ENCODE measurements around the gene ZNF521. TPM values are rescaled to one million over a fixed set of nuclear protein-coding genes. Genes with fewer than 3 reads are reported as not detected.
"Not testable (repeated sequence)": the region's sequence is repeated elsewhere in the genome, so short reads cannot be mapped to it uniquely, and the experiment has no call there.

ZNF521 gene
- total RNA-seq, 1 donor from 2014 or later: not detected

- no peak overlapping the region for H3K27ac Mint-ChIP-seq
- no peak overlapping the region for H3K4me3 Mint-ChIP-seq (ENCODE audit: low read depth)
- no peaks in the 10 kb centered on the region for H3K9me3 Mint-ChIP-seq
- intact Hi-C loops (cut with micrococcal nuclease): no loop called here
- peaks cover 1% of the 10 kb centered on the region for H3K27me3 Mint-ChIP-seq (ENCODE audit: low read depth)
- no peaks in the 10 kb centered on the region for H3K4me1 Mint-ChIP-seq (ENCODE audit: low read depth)
- DNase-seq (ENCODE audit: low spot score): no peak
- no peaks in the 10 kb centered on the region for H3K36me3 Mint-ChIP-seq (ENCODE audit: low read depth)
Measured at GRCh38 chr18:25281556-25281955, 70.4 kb downstream of the ZNF521 start.

GRCh38 chr18:25279961-25280360 lies 72.0 kb downstream of the ZNF521 start:
- H3K9me3 Mint-ChIP-seq: no peaks in the 10 kb centered on the region
- H3K4me3 Mint-ChIP-seq (ENCODE audit: low read depth): no peak overlapping the region
- no peaks in the 10 kb centered on the region for H3K4me1 Mint-ChIP-seq (ENCODE audit: low read depth)
- H3K27me3 Mint-ChIP-seq (ENCODE audit: low read depth): peaks cover 1% of the 10 kb centered on the region
- H3K27ac Mint-ChIP-seq: no peak overlapping the region
- intact Hi-C loops (cut with micrococcal nuclease): no loop called here
- DNase-seq (ENCODE audit: low spot score): no peak
- H3K36me3 Mint-ChIP-seq (ENCODE audit: low read depth): no peaks in the 10 kb centered on the region

GRCh38 chr18:25279556-25279955 lies 72.4 kb downstream of the ZNF521 start:
- H3K4me3 Mint-ChIP-seq (ENCODE audit: low read depth): no peak overlapping the region
- no peak overlapping the region for H3K27ac Mint-ChIP-seq
- intact Hi-C loops (cut with micrococcal nuclease): no loop called here
- H3K4me1 Mint-ChIP-seq (ENCODE audit: low read depth): no peaks in the 10 kb centered on the region
- no peaks in the 10 kb centered on the region for H3K36me3 Mint-ChIP-seq (ENCODE audit: low read depth)
- peaks cover 1% of the 10 kb centered on the region for H3K27me3 Mint-ChIP-seq (ENCODE audit: low read depth)
- no peak for DNase-seq (ENCODE audit: low spot score)
- no peaks in the 10 kb centered on the region for H3K9me3 Mint-ChIP-seq

GRCh38 chr18:25279133-25279532 lies 72.8 kb downstream of the ZNF521 start:
- no peak for DNase-seq (ENCODE audit: low spot score)
- peaks cover 1% of the 10 kb centered on the region for H3K27me3 Mint-ChIP-seq (ENCODE audit: low read depth)
- H3K4me1 Mint-ChIP-seq (ENCODE audit: low read depth): no peaks in the 10 kb centered on the region
- H3K4me3 Mint-ChIP-seq (ENCODE audit: low read depth): no peak overlapping the region
- no peaks in the 10 kb centered on the region for H3K9me3 Mint-ChIP-seq
- intact Hi-C loops (cut with micrococcal nuclease): no loop called here
- H3K36me3 Mint-ChIP-seq (ENCODE audit: low read depth): no peaks in the 10 kb centered on the region
- no peak overlapping the region for H3K27ac Mint-ChIP-seq

GRCh38 chr18:25278394-25278793 lies 73.6 kb downstream of the ZNF521 start:
- intact Hi-C loops (cut with micrococcal nuclease): no loop called here
- no peaks in the 10 kb centered on the region for H3K36me3 Mint-ChIP-seq (ENCODE audit: low read depth)
- DNase-seq (ENCODE audit: low spot score): no peak
- H3K27me3 Mint-ChIP-seq (ENCODE audit: low read depth): peaks cover 1% of the 10 kb centered on the region
- H3K4me3 Mint-ChIP-seq (ENCODE audit: low read depth): no peak overlapping the region
- no peaks in the 10 kb centered on the region for H3K9me3 Mint-ChIP-seq
- no peaks in the 10 kb centered on the region for H3K4me1 Mint-ChIP-seq (ENCODE audit: low read depth)
- H3K27ac Mint-ChIP-seq: no peak overlapping the region

GRCh38 chr18:25275412-25276001 lies 76.5 kb downstream of the ZNF521 start:
- no peak for DNase-seq (ENCODE audit: low spot score)
- no peak overlapping the region for H3K27ac Mint-ChIP-seq
- H3K4me1 Mint-ChIP-seq (ENCODE audit: low read depth): no peaks in the 10 kb centered on the region
- no peak overlapping the region for H3K4me3 Mint-ChIP-seq (ENCODE audit: low read depth)
- no peaks in the 10 kb centered on the region for H3K27me3 Mint-ChIP-seq (ENCODE audit: low read depth)
- intact Hi-C loops (cut with micrococcal nuclease): no loop called here
- H3K36me3 Mint-ChIP-seq (ENCODE audit: low read depth): no peaks in the 10 kb centered on the region
- no peaks in the 10 kb centered on the region for H3K9me3 Mint-ChIP-seq

GRCh38 chr18:25274926-25275325 lies 77.0 kb downstream of the ZNF521 start:
- Mint-ChIP-seq H3K27me3 (ENCODE audit: low read depth) (no peaks in the 10 kb centered on the region), H3K27ac (no peak overlapping the region), H3K4me1 (ENCODE audit: low read depth) (no peaks in the 10 kb centered on the region), H3K4me3 (ENCODE audit: low read depth) (no peak overlapping the region), H3K36me3 (ENCODE audit: low read depth) (no peaks in the 10 kb centered on the region), H3K9me3 (no peaks in the 10 kb centered on the region)
- no peak for DNase-seq (ENCODE audit: low spot score)
- intact Hi-C loops (cut with micrococcal nuclease): no loop called here

GRCh38 chr18:25266931-25267527 lies 84.9 kb downstream of the ZNF521 start:
- H3K4me1 Mint-ChIP-seq (ENCODE audit: low read depth); H3K27me3 Mint-ChIP-seq (ENCODE audit: low read depth); H3K27ac Mint-ChIP-seq; H3K36me3 Mint-ChIP-seq (ENCODE audit: low read depth); H3K9me3 Mint-ChIP-seq; intact Hi-C loops (cut with micrococcal nuclease); DNase-seq (ENCODE audit: low spot score); H3K4me3 Mint-ChIP-seq (ENCODE audit: low read depth): not testable (repeated sequence)

- intact Hi-C loops (cut with micrococcal nuclease): no loop called here
- no peaks in the 10 kb centered on the region for H3K27me3 Mint-ChIP-seq (ENCODE audit: low read depth)
- H3K4me3 Mint-ChIP-seq (ENCODE audit: low read depth): no peak overlapping the region
- no peaks in the 10 kb centered on the region for H3K4me1 Mint-ChIP-seq (ENCODE audit: low read depth)
- no peak overlapping the region for H3K27ac Mint-ChIP-seq
- H3K36me3 Mint-ChIP-seq (ENCODE audit: low read depth): no peaks in the 10 kb centered on the region
- DNase-seq (ENCODE audit: low spot score): no peak
- no peaks in the 10 kb centered on the region for H3K9me3 Mint-ChIP-seq
Measured at GRCh38 chr18:25262920-25263319, 89.0 kb downstream of the ZNF521 start.

- Mint-ChIP-seq H3K4me1 (ENCODE audit: low read depth) (no peaks in the 10 kb centered on the region), H3K27ac (no peak overlapping the region)
Measured at GRCh38 chr18:25261768-25262167, 90.2 kb downstream of the ZNF521 start.

GRCh38 chr18:25256439-25256838 lies 95.5 kb downstream of the ZNF521 start:
- no peak for DNase-seq (ENCODE audit: low spot score)
- H3K27ac Mint-ChIP-seq: no peak overlapping the region
- intact Hi-C loops (cut with micrococcal nuclease): no loop called here
- no peaks in the 10 kb centered on the region for H3K36me3 Mint-ChIP-seq (ENCODE audit: low read depth)
- no peaks in the 10 kb centered on the region for H3K9me3 Mint-ChIP-seq
- no peaks in the 10 kb centered on the region for H3K4me1 Mint-ChIP-seq (ENCODE audit: low read depth)
- no peak overlapping the region for H3K4me3 Mint-ChIP-seq (ENCODE audit: low read depth)
- H3K27me3 Mint-ChIP-seq (ENCODE audit: low read depth): no peaks in the 10 kb centered on the region

More at GRCh38 chr18:25261768-25262167, 90.2 kb downstream of the ZNF521 start:
- Mint-ChIP-seq H3K4me3 (ENCODE audit: low read depth) (no peak overlapping the region), H3K9me3 (no peaks in the 10 kb centered on the region), H3K27me3 (ENCODE audit: low read depth) (no peaks in the 10 kb centered on the region), H3K36me3 (ENCODE audit: low read depth) (no peaks in the 10 kb centered on the region)
- intact Hi-C loops (cut with micrococcal nuclease): no loop called here
- no peak for DNase-seq (ENCODE audit: low spot score)

- Mint-ChIP-seq H3K9me3 (no peaks in the 10 kb centered on the region), H3K36me3 (ENCODE audit: low read depth) (no peaks in the 10 kb centered on the region), H3K27ac (no peak overlapping the region), H3K4me3 (ENCODE audit: low read depth) (no peak overlapping the region), H3K4me1 (ENCODE audit: low read depth) (no peaks in the 10 kb centered on the region), H3K27me3 (ENCODE audit: low read depth) (no peaks in the 10 kb centered on the region)
- intact Hi-C loops (cut with micrococcal nuclease): no loop called here
- no peak for DNase-seq (ENCODE audit: low spot score)
Measured at GRCh38 chr18:25253779-25254178, 98.2 kb downstream of the ZNF521 start.

- Mint-ChIP-seq H3K27ac (no peak overlapping the region), H3K27me3 (ENCODE audit: low read depth) (no peaks in the 10 kb centered on the region), H3K36me3 (ENCODE audit: low read depth) (no peaks in the 10 kb centered on the region), H3K4me3 (ENCODE audit: low read depth) (no peak overlapping the region), H3K4me1 (ENCODE audit: low read depth) (no peaks in the 10 kb centered on the region), H3K9me3 (no peaks in the 10 kb centered on the region)
- DNase-seq (ENCODE audit: low spot score): no peak
- intact Hi-C loops (cut with micrococcal nuclease): no loop called here
Measured at GRCh38 chr18:25253136-25253535, 98.8 kb downstream of the ZNF521 start.

- no peaks in the 10 kb centered on the region for H3K36me3 Mint-ChIP-seq (ENCODE audit: low read depth)
- H3K27ac Mint-ChIP-seq: no peak overlapping the region
- H3K27me3 Mint-ChIP-seq (ENCODE audit: low read depth): no peaks in the 10 kb centered on the region
- H3K9me3 Mint-ChIP-seq: no peaks in the 10 kb centered on the region
- no peak for DNase-seq (ENCODE audit: low spot score)
- no peaks in the 10 kb centered on the region for H3K4me1 Mint-ChIP-seq (ENCODE audit: low read depth)
- intact Hi-C loops (cut with micrococcal nuclease): no loop called here
- H3K4me3 Mint-ChIP-seq (ENCODE audit: low read depth): no peak overlapping the region
Measured at GRCh38 chr18:25251068-25251467, 100.9 kb downstream of the ZNF521 start.

Measured in activated T-helper 2 cell treated with anti-CD3 and anti-CD28 coated beads, Interferon-gamma antibody, Interleukin-2, Interleukin-4, amounts not matched to agents 10 μg/mL and 5 μg/mL and 100 μg/mL, durations not matched to agents 14 hours and 24 hours and 36 hours (primary cell).